HG03025 (cell line): ENCODE data around the gene BEST2.
A peak's percentile ranks its signal among the peaks of the same experiment; 100 is the strongest.

Experiments
- ATAC-seq: cut with Tn5 transposase; IDR thresholded peaks from one replicate; pipeline ENCODE4 v1.9.1; 2021; ENCODE audit warnings: mild to moderate bottlenecking, moderate library complexity; ENCODE audit not compliant: unreplicated experiment, low FRiP score

Gene BEST2

DNA sequence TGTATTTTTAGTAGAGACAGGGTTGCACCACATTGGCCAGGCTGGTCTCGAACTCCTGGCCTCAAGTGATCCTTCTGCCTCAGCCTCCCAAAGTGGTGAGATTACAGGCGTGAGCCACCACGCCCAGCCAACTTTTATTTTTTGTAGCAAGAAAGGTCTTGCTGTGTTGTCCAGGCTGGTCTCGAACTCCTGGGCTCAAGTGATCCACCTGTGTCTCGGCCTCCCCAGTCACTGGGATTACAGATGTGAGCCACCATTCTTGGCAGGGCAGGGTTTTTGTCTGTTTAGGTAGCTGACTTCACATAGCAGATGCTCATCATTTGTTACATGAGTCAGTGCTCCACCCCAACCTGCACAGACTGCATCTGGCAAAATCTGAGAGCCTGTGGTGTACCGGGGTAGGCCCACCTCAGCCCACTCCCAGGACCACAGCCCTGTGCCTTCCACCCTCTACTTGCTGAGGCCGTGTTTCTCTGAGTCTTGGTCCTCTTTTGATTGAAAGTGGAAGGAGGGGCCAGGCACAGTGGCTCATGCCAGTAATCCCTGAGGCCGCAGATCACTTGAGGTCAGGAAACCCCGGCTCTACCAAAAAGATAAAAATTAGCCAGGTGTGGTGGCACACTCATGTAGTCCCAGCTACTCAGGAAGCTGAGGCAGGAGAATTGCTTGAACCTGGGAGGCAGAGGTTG, 23.7 kb upstream of the BEST2 start:
- no peak for ATAC-seq

DNA sequence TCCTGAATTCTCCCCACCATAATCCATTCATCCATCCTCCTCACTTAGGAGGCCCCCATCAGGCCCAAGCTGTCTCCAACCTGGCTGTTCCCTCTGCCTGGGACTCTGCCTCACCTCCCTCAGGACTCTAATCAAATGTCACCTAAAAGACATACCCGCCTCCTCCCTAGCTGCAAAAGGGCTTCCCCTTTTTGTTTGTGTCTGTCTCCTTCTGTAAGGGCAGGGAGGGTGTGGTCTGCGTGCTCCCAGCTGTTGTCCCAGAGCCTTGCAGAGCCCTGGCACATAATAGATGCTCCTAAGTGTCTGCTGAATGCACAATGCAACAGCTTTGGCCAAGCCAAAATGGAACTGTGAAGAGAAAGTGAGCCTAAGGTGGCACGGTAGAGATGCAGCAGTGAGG, 21.5 kb upstream of the BEST2 start:
- no peak for ATAC-seq

DNA sequence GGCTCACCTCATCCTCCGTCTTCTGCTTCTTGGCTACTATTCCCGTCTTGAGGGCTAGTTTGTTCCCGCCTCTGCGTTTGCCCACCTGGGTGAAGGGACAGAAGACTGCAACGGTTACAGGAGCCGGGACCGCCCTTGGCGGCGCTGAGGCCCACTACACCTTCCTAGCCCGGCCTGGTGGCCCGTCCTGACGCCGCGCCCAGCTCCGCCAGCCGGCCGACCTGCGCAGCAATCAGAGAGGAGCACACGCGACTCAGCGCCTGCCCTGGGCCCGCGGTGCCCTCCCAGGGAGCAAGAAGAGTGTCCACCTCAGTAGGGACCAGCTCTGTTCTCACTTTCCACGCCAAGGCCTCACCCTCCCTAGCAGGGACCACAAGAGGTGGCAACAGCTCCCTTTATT, 20.3 kb upstream of the BEST2 start:
- ATAC-seq = no peak

DNA sequence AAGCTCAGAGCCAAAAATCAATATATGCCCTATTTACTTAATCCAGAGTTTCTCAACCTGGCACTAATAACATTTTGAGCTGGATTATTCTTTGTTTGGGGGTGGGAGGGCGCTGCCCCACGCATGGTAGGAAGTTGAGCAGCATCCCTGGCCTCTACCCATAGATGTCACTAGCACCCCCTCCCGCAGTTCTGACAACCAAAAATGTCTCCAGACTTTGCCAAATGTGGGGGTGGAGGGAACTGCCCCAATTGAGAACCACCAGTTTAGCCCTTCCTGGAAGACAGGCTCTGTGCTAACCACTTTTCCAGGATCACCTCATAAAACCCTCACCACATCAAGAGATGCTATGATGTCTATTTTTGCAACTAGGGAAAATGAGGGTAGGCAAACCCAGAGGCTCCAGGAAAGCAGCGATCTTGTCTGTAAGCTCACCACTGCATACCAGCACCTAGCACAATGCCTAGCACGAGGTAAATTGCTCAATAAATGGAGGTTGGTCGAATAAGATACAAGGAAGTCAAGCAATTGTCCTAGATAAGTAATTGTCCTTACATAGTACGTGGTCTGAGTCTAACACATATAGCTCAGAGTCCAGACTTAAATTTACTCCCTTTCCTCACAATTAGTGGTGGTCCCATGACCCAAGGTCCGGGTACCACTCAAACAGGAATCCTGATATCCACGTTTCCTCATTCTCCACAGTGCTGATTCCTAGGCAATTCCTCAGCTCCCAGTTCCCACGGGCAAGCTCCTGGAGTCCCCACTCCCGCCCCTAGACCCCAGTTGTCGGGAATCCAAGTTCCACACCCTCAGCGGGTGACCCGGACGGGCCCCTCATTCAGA, 18.0 kb upstream of the BEST2 start:
- no peak for ATAC-seq

DNA sequence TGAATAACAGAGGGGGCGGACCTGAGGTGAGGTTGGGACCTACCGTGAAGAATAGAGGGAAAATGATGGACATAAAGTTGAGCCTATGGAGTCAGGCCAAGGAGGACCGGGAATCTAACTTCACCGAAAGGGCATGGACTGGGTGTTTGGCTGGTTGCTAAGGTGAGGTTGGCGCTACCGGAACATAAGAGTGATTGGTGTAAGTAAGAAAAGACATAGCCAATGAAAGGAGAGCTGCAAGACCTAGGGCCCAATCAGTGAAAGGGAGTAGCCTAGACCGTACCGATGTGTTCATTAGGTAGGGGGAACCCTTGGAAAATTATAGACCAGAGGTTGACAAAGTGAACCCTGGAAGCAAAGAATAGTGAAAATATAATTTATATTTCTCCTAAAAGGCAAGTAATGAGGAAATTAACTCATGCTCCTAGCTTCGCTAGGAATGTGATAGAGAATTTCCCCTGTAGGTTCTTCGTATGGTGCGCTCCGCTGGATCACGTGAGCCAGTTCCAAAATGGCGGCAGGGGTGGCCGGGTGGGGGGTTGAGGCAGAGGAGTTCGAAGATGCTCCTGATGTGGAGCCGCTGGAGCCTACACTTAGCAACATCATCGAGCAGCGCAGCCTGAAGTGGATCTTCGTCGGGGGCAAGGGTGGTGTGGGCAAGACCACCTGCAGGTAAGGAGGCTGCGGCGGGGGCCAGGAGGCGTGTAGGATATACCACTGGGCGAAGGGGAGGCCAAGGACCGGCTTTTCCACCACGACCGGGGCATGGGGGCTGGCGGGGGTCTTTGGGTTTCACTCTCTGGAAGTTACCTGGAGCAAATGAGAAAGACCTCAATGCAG, 14.4 kb upstream of the BEST2 start, which contains the start of gene GET3:
TSS of gene GET3 (plus strand) at position 503 of the 840 bp plus-strand sequence. CDS start at position 512, 9 bp downstream.
- ATAC-seq = peak; percentile 61

DNA sequence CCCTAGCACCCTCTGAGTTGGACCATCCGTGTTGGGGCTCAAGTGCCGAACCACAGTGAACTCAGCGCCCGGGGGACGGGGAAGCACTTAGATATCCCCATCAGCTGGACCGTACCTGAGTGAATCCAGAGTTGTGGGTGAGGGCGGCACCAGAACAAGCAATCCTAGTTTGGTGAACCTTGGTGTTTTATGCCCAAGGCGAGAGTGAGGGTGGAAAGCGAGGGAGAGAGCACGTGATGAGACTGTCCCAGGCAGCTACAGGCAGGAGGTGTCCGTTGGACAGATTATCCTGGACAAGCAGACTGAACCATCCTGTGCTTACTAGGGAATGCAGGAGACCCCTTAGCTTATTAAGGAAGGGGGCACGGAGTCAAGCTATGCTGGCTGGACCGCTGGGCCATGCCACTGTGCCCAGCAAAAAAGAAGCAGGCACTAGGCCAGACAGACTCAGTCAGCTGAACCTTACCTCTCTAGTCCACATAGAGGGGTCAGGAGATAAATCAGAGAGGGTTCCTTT, 13.7 kb upstream of the BEST2 start:
- ATAC-seq = no peak

DNA sequence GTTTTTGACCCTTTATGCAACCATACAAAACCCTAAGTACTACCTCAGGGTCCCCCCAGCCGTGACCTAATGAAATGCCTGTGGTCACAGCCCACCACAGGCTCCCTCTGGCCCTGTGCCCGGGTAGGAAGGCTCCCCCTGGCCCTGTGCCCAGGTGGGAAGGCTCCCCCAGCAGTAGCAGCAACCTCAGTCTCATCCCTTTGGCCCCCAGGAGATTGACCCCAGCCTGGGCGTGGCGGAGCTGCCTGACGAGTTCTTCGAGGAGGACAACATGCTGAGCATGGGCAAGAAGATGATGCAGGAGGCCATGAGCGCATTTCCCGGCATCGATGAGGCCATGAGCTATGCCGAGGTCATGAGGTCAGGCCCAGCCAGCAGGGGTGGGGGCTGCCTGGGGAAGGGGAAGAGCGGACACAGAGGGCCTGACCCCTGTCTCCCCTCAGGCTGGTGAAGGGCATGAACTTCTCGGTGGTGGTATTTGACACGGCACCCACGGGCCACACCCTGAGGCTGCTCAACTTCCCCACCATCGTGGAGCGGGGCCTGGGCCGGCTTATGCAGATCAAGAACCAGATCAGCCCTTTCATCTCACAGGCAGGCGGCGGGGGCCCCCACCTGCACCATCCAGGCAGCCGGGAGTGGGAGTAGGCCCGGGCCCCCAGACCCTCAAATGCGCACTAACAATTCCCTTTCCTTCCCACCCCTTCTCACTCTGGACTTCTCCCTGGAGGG, 6.3 kb upstream of the BEST2 start:
- ATAC-seq = no peak

DNA sequence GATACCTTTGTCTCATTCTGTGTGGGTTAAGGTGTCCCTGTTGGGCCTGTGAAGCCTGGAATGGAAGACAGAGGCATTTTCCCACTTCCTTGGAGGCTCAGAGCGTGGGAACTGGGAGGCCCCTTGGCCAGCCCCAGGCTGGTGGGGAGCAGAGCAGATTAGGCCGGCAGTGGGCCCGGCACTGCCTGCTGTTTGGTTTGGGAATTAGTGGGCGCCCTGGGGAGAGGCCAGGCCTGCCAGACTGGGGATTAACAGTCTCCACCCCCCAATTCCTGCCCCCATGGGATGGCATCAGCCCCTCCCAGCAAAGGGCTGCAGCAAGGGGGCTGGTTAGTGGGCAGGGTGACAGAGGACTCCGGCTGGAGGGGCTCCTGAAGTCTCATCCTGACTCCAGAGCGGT, 3.1 kb upstream of the BEST2 start:
- ATAC-seq = no peak

DNA sequence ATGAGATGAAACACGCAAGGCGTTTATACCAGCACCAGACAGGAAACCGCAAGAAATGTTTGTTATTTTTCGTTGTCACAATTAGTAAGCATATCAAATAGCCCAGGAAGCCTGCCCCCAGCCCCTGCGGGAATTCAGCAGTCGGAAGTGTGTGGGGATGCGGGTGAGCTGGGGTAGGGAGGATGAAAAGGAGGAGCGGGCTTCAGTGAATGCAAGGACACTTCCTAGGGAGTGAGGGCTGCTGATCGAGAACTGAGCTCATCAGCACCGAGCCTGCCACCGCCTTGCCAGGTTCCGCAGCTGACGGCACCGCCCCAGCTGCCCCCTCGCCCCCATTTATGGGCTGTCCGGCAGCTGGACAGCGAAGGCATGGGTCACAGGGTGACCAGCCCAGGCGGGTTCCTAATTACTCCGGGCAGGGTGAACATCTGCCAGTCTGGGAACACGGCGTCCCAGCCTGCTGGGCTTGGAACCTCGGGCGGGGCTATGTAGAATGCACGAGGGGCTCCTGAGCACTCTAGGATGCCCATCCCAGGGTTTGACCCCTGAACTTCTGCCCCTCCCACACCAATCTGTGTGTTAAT, 1.6 kb upstream of the BEST2 start:
- ATAC-seq = no peak

DNA sequence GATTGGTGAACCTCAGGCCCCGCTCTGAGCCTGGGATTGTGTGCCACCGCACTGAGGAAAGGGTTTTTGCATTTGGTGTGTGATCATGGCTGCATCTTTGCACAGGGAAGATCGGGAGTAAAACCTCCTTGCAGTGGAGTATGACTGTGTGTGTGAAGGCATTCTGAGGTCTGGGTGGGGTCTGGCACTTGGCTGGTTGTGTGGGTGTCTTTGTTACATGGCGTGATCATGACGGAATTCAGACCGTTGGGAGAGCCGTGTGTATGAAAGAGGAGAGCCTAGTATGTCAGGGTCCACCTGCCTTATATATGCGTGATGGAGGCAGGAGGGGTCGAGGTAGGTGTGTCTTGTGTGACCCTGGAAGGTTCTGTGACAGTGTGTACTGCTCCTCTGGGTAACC, 740 bp upstream of the BEST2 start:
- no peak for ATAC-seq

DNA sequence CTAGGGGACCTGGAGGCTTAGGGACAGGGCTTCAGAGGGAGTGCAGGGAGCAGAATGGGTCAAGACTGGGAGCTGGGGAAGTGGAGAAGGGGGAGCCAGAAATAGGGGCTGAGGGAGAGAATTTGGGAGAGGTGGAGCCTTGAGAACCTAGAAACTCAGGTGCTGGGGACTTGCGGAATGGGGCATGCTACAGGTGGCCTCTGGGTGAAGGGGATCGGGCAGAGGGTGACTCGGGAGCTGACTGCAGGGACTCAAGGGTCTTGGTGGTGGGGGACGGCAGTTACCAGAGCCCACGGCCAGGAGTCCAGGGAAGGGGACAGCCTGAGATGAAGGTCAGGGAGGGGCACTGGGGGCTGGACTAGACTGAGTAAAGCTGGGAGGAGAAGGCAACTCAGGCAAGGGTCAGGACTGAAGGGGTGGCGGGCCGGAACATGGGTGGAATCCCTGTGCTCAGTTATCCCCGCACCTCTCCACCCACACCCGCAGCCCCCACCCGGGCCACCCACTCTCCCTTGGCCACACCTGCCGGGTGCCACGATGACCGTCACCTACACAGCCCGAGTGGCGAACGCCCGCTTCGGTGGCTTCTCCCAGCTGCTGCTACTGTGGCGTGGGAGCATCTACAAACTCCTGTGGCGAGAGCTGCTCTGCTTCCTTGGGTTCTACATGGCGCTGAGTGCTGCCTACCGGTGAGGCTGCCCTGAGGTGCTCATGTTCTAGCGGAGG, 628 bp downstream of the BEST2 start:
- ATAC-seq = no peak

DNA sequence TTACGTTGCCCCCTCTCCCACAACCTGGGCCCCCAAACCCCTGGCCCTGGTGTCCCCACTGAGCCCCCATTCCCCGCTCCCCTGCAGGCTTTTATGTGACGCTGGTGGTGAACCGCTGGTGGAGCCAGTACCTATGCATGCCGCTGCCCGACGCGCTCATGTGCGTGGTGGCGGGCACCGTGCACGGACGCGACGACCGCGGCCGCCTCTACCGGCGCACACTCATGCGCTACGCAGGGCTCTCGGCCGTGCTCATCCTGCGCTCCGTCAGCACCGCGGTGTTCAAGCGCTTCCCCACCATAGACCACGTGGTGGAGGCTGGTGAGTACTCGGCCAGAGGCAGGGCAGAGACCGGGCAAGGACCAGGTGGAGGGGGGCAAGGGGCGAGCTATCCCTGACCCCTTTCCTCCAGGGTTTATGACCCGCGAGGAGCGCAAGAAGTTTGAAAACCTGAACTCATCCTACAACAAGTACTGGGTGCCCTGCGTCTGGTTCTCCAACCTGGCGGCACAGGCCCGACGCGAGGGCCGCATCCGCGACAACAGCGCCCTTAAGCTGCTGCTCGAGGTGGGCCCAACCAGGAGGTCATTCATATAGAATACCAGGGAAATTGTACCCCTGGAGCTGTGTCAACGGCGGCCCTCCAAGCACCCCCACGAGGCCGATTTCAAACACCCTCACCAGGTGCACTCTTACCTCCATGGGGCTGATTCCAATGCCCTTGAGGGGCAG, 3.0 kb downstream of the BEST2 start:
- no peak for ATAC-seq

DNA sequence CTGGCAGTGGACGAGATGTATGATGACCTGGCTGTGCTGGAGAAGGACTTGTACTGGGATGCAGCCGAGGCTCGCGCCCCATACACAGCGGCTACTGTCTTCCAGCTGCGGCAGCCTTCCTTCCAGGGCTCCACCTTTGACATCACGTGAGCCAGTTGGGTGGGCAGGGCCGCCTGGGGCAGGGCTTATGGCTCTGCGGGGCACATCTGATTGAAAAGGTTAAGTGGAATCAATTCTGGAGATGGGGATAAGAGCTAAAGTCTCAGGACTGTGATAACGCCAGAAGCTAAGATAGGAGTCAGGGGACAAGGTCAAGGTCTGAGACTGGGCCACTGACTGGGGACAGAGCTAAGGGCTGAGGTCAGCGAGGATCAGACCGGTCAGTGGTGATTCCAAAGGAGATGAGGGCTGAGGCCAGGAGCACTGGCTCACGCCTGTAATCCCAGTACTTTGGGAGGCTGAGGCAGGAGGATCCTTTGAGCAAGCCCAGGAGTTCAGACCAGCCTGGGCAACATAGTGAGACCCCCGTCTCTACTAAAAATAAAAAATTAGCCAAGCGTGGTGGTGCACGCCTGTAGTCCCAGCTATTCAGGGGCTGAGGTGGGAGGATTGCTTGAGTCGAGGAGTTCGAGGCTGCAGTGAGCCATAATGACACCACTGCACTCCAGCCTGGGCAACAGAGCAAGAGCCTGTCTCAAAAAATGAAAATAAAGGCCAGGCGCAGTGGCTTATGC, 4.7 kb downstream of the BEST2 start:
- ATAC-seq = no peak

DNA sequence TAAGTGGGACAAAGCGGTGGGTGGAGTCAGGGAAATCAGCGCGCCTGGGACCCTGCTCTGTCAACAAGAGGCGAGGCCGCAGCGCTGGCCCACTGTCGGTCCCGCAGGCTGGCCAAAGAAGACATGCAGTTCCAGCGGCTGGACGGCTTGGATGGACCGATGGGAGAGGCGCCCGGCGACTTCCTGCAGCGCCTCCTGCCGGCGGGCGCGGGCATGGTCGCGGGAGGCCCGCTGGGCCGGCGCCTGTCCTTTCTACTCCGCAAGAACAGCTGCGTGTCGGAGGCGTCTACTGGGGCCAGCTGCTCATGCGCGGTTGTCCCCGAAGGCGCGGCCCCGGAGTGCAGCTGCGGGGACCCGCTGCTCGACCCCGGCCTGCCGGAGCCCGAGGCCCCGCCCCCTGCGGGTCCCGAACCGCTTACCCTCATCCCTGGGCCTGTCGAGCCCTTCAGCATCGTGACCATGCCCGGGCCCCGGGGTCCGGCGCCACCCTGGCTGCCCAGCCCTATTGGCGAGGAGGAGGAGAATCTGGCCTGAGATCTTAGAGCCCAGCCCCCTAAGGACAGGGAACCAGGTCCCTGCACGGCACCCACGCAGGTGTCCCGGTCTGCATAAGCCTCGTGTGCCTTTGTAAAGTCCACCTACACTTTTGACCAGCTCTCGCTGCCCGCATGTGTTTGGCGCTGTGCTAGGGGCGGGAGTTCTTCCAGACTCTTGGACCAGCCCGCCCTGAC, 6.1 kb downstream of the BEST2 start:
- no peak for ATAC-seq

DNA sequence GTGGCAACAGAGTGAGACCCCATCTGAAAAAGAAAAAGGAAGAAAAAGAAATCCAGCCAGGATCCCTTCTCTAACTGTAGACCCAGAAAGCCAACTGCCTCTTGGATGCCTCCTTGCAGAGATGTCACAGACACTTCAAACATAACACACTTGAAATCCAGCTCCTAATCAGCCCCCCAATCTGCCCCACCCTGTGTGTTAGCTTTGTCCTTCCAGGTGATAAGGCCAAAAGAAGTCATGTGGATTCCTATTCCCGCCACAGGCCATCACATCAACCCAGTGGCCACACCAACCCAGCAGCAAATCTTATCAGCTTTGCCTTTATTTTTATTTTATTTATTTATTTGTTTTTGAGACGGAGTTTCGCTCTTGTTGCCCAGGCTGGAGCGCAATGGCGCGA, 8.1 kb downstream of the BEST2 start:
- ATAC-seq = no peak

DNA sequence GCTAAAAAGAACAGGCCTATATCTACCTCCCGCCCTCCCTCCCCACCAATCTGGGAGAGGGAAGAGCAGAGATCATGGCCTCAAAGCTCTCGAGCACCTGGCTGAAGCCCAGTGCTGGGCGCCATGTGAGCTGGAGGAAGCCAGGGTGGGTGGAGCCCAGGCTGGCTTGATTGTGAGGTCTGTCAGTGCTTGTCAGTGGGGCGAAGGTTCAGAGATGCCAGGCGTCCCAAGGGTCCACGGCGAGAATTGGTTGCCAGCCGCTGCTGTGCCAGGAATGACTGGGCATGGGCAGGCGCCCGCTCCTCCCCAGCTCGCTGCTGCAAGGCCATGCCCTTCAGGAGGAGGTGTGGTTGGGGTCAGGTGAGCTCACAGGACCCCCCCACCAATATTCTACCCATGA, 11.5 kb downstream of the BEST2 start:
- no peak for ATAC-seq

DNA sequence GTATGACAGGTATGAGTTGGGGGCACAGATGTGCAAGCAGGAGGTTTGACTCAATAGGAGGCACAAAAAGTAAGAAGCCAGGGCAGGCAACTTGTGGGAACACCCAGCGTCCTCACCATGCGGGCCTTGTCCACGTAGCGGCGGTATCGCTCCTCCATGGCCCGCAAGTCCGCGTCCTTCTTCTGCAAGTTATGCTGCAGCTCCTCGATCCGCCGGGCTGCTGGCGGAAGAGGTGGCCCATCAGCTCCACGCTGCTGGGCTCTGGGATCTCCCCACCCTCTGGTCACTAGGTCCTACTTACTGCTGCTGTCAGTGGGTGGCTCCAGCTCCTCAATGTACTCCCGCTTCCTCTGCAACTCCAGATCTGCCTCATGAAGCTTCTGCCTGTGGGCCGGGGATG, 13.1 kb downstream of the BEST2 start:
- ATAC-seq = no peak
